ENCODE measurements around the gene VTN. TPM values are rescaled to one million over a fixed set of nuclear protein-coding genes. Genes with fewer than 3 reads are reported as not detected.
A peak's percentile ranks its signal among the peaks of the same experiment; 100 is the strongest.

Gene VTN
- polyA plus RNA-seq, 2 of the 4 experiments (the other 2 are of a cell fraction), result 10.2 to 25.5 TPM

GRCh38 chr17:28395968-28396367 is 25.9 kb upstream of the VTN start:
- H3K4me3 ChIP-seq, result no peak overlapping the region
- H3K27ac ChIP-seq, result no peak overlapping the region
- CTCF ChIA-PET, result interaction anchor here (1.2 to 3.0 kb wide), 4 partner anchors 10 to 20 kb away, joined by 4 to 12 read pairs (median 5); partner anchors contain the start of gene SLC46A1
- ATAC-seq (no peak), FAIRE-seq (no peak), DNase-seq (ENCODE audit: low read depth in 1 of 2, low spot score in 1 of 2) (no peak)
- 83% methylated on average over 6 of the region's 6 CpGs for WGBS (ENCODE audit: missing lambda C conversion rate)
- TF ChIP-seq TFCP2L1 (CRISPR knock-in tag; IDR thresholded peaks at IDR 0.05) (no peak), TP53 (CRISPR knock-in tag; IDR thresholded peaks at IDR 0.05) (no peak), MAZ (IDR thresholded peaks at IDR 0.05; ENCODE audit: borderline replicate concordance, low read depth, low read length) (no peak), POLR2AphosphoS2 (conservative IDR thresholded peaks at IDR 0.05; ENCODE audit: low read length) (0 out of 2 replicates have a peak, but pooled peaks have one; percentile 55), E2F6 (IDR thresholded peaks at IDR 0.05; ENCODE audit: borderline replicate concordance, low read depth) (no peak), JUN (IDR thresholded peaks at IDR 0.05) (no peak)
- POLR2A ChIA-PET, result interaction anchor here (1.5 kb wide), 1 partner anchor 38 kb away, joined by 6 read pairs; the partner anchor contains the start of gene POLDIP2
- no peak overlapping the region for H3K4me2 ChIP-seq
- H3K9me3 ChIP-seq, result no peaks in the 10 kb centered on the region
- peaks cover 14% of the 10 kb centered on the region for H3K4me1 ChIP-seq

DNA sequence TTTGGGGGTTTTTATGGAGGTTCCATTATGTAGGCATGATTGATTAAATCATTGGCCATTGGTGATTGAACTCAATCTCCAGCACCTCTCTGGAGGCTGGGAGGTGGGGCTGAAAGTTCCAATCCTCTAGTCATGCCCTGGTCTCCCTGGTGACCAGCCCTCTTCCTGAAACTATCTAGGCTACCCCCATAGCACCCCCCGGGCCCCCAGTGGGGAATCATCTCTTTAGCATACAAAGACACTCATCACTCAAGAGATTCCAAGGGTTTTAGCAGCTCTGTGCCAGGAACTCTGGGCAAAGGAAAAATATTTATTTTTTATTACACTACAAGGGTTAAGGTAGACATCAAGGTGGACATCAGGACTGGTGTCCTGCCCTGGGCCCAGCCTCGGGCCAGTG is 25.3 kb upstream of the VTN start:
- no peak overlapping the region for H3K27ac ChIP-seq
- no peak for TF ChIP-seq HOXA7 (CRISPR knock-in tag; IDR thresholded peaks at IDR 0.05)
- no peak for TF ChIP-seq HEYL (CRISPR knock-in tag; IDR thresholded peaks at IDR 0.05)
- TF ChIP-seq CEBPB (IDR thresholded peaks at IDR 0.05), result no peak
- no peak for TF ChIP-seq HOXB13 (CRISPR knock-in tag; IDR thresholded peaks at IDR 0.05; ENCODE audit: low read depth)
- TF ChIP-seq JUN (IDR thresholded peaks at IDR 0.05), result no peak
- TF ChIP-seq HES2 (IDR thresholded peaks at IDR 0.05), result no peak
- no peak for TF ChIP-seq SMC3 (IDR thresholded peaks at IDR 0.05)
- TF ChIP-seq MAFK (IDR thresholded peaks at IDR 0.05; ENCODE audit: partially characterized antibody), result no peak
- DNase-seq (ENCODE audit: low read depth in 1 of 2, low spot score in 1 of 2) (no peak), FAIRE-seq (no peak), ATAC-seq (no peak)
- POLR2A ChIA-PET, result interaction anchor here (1.5 kb wide), 1 partner anchor 38 kb away, joined by 6 read pairs; the partner anchor contains the start of gene POLDIP2
- no peak overlapping the region for H3K4me3 ChIP-seq
- H3K4me1 ChIP-seq, result peaks cover 14% of the 10 kb centered on the region
- H3K9me3 ChIP-seq, result no peaks in the 10 kb centered on the region
- 75% methylated on average over 1 of the region's 2 CpGs for WGBS (ENCODE audit: missing lambda C conversion rate)
- H3K4me2 ChIP-seq, result no peak overlapping the region
- CTCF ChIA-PET, result interaction anchor here (0.6 to 3.0 kb wide), 6 partner anchors 10 to 176 kb away, joined by 3 to 12 read pairs (median 4); partner anchors contain the start of genes PIGS and SLC46A1

- no peak for FAIRE-seq
- no peak for ATAC-seq
- Histone ChIP-seq H3K4me2 (no peak overlapping the region), H3K27ac (no peak overlapping the region), H3K4me1 (peaks cover 14% of the 10 kb centered on the region), H3K9me3 (no peaks in the 10 kb centered on the region), H3K4me3 (no peak overlapping the region)
- CTCF ChIA-PET, result interaction anchor here (0.6 to 3.0 kb wide), 6 partner anchors 11 to 177 kb away, joined by 3 to 12 read pairs (median 4); partner anchors contain the start of gene PIGS
- no peak for DNase-seq (ENCODE audit: low read depth in 1 of 2, low spot score in 1 of 2)
- TF ChIP-seq RARB (CRISPR knock-in tag; IDR thresholded peaks at IDR 0.05) (no peak), RNF2 (IDR thresholded peaks at IDR 0.05; ENCODE audit: borderline replicate concordance, low read depth) (no peak)
- POLR2A ChIA-PET, result interaction anchor here (1.5 kb wide), 1 partner anchor 37 kb away, joined by 6 read pairs; the partner anchor contains the start of gene POLDIP2
- 55% methylated on average over 7 of the region's 7 CpGs for WGBS (ENCODE audit: missing lambda C conversion rate)
Observed at GRCh38 chr17:28394337-28395116, 24.4 kb upstream of the VTN start.

- Histone ChIP-seq H3K9me3 (no peaks in the 10 kb centered on the region), H3K4me1 (no peaks in the 10 kb centered on the region), H3K27ac (no peak overlapping the region), H3K4me2 (no peak overlapping the region), H3K4me3 (no peak overlapping the region)
- no peak for FAIRE-seq
- TF ChIP-seq KDM1A (IDR thresholded peaks at IDR 0.05; ENCODE audit: low read depth) (no peak), ZC3H11A (IDR thresholded peaks at IDR 0.05) (no peak)
- DNase-seq (ENCODE audit: low read depth in 1 of 2, low spot score in 1 of 2), result no peak
- 91% methylated on average over 10 of the region's 10 CpGs for WGBS (ENCODE audit: missing lambda C conversion rate)
- ATAC-seq, result no peak
- ChIA-PET CTCF (interaction anchor here (1.2 to 2.0 kb wide), 2 partner anchors 24 to 214 kb away, joined by 3 to 6 read pairs; no protein-coding TSS in a partner anchor), POLR2A (interaction anchor here (0.7 kb wide), 1 partner anchor 15 kb away, joined by 3 read pairs; no protein-coding TSS in a partner anchor)
Observed at GRCh38 chr17:28392491-28392890, 22.4 kb upstream of the VTN start.

All from A549 (cell line).